K562 (cell line): ENCODE data around the gene VWC2L. TPM values are rescaled to one million over a fixed set of nuclear protein-coding genes. Genes with fewer than 3 reads are reported as not detected.

Source experiments
- ATAC-seq: fragments of 200-7000 bp; cut with Tn5 transposase; 3 replicates; pipeline ENCODE4 v1.9.1; 2020; ENCODE audit warnings: moderate library complexity
- BruUV-seq: library from RNA; stranded (reverse); fragments of 400-500 nt; replicated peaks from 2 replicates; lab custom pipeline; 2021; lab: Mats Ljungman, UMichigan
- CTCF ChIA-PET: fragments of 300-600 bp; formaldehyde crosslinking; extraction: SDS; loops from one replicate; lab custom pipeline; 2021; ENCODE audit warnings: low intra/inter-chr PET ratio; lab: Yijun Ruan, JAX
- POLR2A ChIA-PET: fragments of 300-600, 350-650 bp; sonication (Branson Sonifier 250); formaldehyde crosslinking; extraction: SDS; loops from one replicate; lab custom pipeline; 2021; ENCODE audit warnings: antibody characterized with exemption, inconsistent platforms; lab: Yijun Ruan, JAX
- DNase-seq, 4 experiments: peaks; one replicate each; pipeline versions ENCODE4 v3.0.0 to v3.0.0-alpha.2; 2011 to 2018; ENCODE audit warnings: low spot score in 3 of 4, mixed read lengths in 3 of 4; ENCODE audit errors: extremely low read depth in 1 of 4
- FAIRE-seq: peaks from 2 replicates; lab custom pipeline; 2011; peaks lifted over from hg19 to GRCh38; lab: Jason Lieb, UNC
- H2AFZ ChIP-seq: 2 replicates; pipeline ENCODE4 v1.6.0; 2011; ENCODE audit warnings: low read depth, low read length, control low read depth, inconsistent platforms
- H3K27ac ChIP-seq: fragments of 200-600 bp; 3 replicates; pipeline ENCODE4 v1.8.0; 2011; ENCODE audit warnings: low read depth, mild to moderate bottlenecking, control low read depth, inconsistent platforms, low read length, moderate library complexity, mixed read lengths; ENCODE audit errors: extremely low read depth
- H3K27me3 ChIP-seq, 2 experiments: fragments of 300-600 bp in 1 of 2; 2 replicates in 1 of 2; 3 replicates in 1 of 2; pipeline versions ENCODE4 v1.6.0 to v1.8.0; 2011; ENCODE audit warnings: inconsistent platforms in 2 of 2, low read length in 2 of 2, mild to moderate bottlenecking in 1 of 2, mixed read lengths in 1 of 2, moderate library complexity in 1 of 2; ENCODE audit not compliant: control insufficient read depth in 2 of 2, insufficient read depth in 2 of 2
- H3K36me3 ChIP-seq: fragments of 300-600 bp; 3 replicates; pipeline ENCODE4 v1.8.0; 2011; ENCODE audit warnings: mild to moderate bottlenecking, low read length, inconsistent platforms; ENCODE audit not compliant: control insufficient read depth, insufficient read depth
- H3K4me1 ChIP-seq, 2 experiments: fragments of 200-600 bp in 1 of 2; replicated peaks in 1 of 2; 2 replicates in 1 of 2; 3 replicates in 1 of 2; pipeline versions ENCODE4 v1.5.1 to v1.8.0; 2011; ENCODE audit warnings: inconsistent platforms in 2 of 2, low read length in 2 of 2, mild to moderate bottlenecking in 1 of 2, mixed read lengths in 1 of 2, moderate library complexity in 1 of 2; ENCODE audit not compliant: control insufficient read depth in 2 of 2, insufficient read depth in 2 of 2
- H3K4me2 ChIP-seq: 2 replicates; pipeline ENCODE4 v1.6.1; 2011; ENCODE audit warnings: low read length, control low read depth, inconsistent platforms, mixed read lengths; ENCODE audit not compliant: insufficient read depth
- H3K4me3 ChIP-seq: fragments of 200-600 bp; sonication (generic), shearing (Covaris generic); 2 replicates; pipeline ENCODE4 v1.5.1; 2016; ENCODE audit warnings: control low read depth, inconsistent platforms
- H3K79me2 ChIP-seq: fragments of 200-600 bp; 3 replicates; pipeline ENCODE4 v1.8.0; 2011; ENCODE audit warnings: low read length, inconsistent platforms; ENCODE audit not compliant: control insufficient read depth, insufficient read depth
- H3K9ac ChIP-seq, 2 experiments: 2 replicates each; pipeline versions ENCODE4 v1.6.0 to v1.6.1; 2011; ENCODE audit warnings: low read depth in 2 of 2, low read length in 2 of 2, control low read depth in 1 of 2, inconsistent platforms in 1 of 2, mild to moderate bottlenecking in 1 of 2, mixed read lengths in 1 of 2; ENCODE audit not compliant: insufficient read depth in 1 of 2
- H3K9me1 ChIP-seq: one replicate; pipeline ENCODE4 v1.6.0; 2011; ENCODE audit warnings: inconsistent platforms, mild to moderate bottlenecking, low read length, moderate library complexity; ENCODE audit not compliant: control insufficient read depth, insufficient read depth
- H3K9me3 ChIP-seq: replicated peaks from 2 replicates; pipeline ENCODE4 v1.5.1; 2011; ENCODE audit warnings: low read depth, low read length, inconsistent platforms; ENCODE audit not compliant: control insufficient read depth, insufficient read depth
- H4K20me1 ChIP-seq: replicated peaks from 2 replicates; pipeline ENCODE4 v1.6.1; 2011; ENCODE audit warnings: low read length, inconsistent platforms, mixed read lengths; ENCODE audit not compliant: control insufficient read depth, insufficient read depth
- ATF3 ChIP-seq, 2 experiments: fragments of 450-650 bp in 1 of 2; sonication (generic) in 1 of 2; formaldehyde crosslinking in 1 of 2; IDR thresholded peaks in 1 of 2; conservative IDR thresholded peaks in 1 of 2; 2 replicates each; pipeline versions ENCODE4 v1.6.1 to v1.8.1; 2016 to 2023; ENCODE audit warnings: mild to moderate bottlenecking in 2 of 2, moderate library complexity in 2 of 2, inconsistent platforms in 1 of 2, missing genetic modification reagents in 1 of 2
- ETS1 ChIP-seq: conservative IDR thresholded peaks from 2 replicates; pipeline ENCODE4 v1.6.1; 2011; ENCODE audit warnings: low read depth, mild to moderate bottlenecking, low read length; ENCODE audit not compliant: control insufficient read depth
- FOXJ3 ChIP-seq: sonication (generic); formaldehyde crosslinking; IDR thresholded peaks from 2 replicates; pipeline ENCODE4 v1.4.0; 2020; ENCODE audit warnings: mild to moderate bottlenecking, missing genetic modification reagents
- HNRNPUL1 ChIP-seq: fragments of 200-400 bp; formaldehyde crosslinking; IDR thresholded peaks from 2 replicates; pipeline ENCODE4 v1.6.1; 2017; ENCODE audit warnings: low read length
- MEIS2 ChIP-seq: fragments of 450-650 bp; IDR thresholded peaks from 2 replicates; pipeline ENCODE4 v1.6.1; 2014; ENCODE audit warnings: mild to moderate bottlenecking; ENCODE audit not compliant: partially characterized antibody
- SRF ChIP-seq, 2 experiments: fragments of 250-450, 450-650 bp in 1 of 2; sonication (Bioruptor Pico) in 1 of 2; sonication (generic) in 1 of 2; formaldehyde crosslinking; IDR thresholded peaks; 2 replicates each; pipeline versions ENCODE4 v1.5.0 to v1.5.1; 2020 to 2022; ENCODE audit warnings: mild to moderate bottlenecking in 1 of 2, missing genetic modification reagents in 1 of 2
- ZBTB17 ChIP-seq: fragments of 450-650 bp; formaldehyde crosslinking; IDR thresholded peaks from 2 replicates; pipeline ENCODE4 v1.4.0; 2020; ENCODE audit warnings: mild to moderate bottlenecking
- ZBTB40 ChIP-seq, 2 experiments: fragments of 450-650 bp in 1 of 2; sonication (generic) in 1 of 2; formaldehyde crosslinking in 1 of 2; IDR thresholded peaks; 2 replicates each; pipeline versions ENCODE4 v1.7.1 to v1.9.0; 2016 to 2022; ENCODE audit warnings: inconsistent platforms in 1 of 2, mild to moderate bottlenecking in 1 of 2, missing genetic modification reagents in 1 of 2
- WGBS: fragments of 100-300 bp; shearing (Covaris generic); methylation state at CpG from one replicate; pipeline ENCODE4 v1.1.6; 2016; ENCODE audit warnings: low coverage, mixed read lengths; ENCODE audit not compliant: insufficient coverage; ENCODE audit errors: missing lambda C conversion rate; 5-methylcytosine and 5-hydroxymethylcytosine counted together
- in situ Hi-C: fragments of 300-500 bp; cut with MboI; formaldehyde crosslinking; loops from 4 replicates; pipeline ENCODE4 v1.15.0; 2018; ENCODE audit warnings: inconsistent platforms, mixed read lengths
- intact Hi-C: fragments of 100-400 bp; cut with micrococcal nuclease; formaldehyde crosslinking; loops from 2 replicates; pipeline ENCODE4 v1.14.2; 2022
- polyA plus RNA-seq, 8 experiments: library from polyadenylated mRNA; depleted of rRNA in 4 of 8; stranded (reverse) in 5 of 8; unstranded in 3 of 8; fragments of >200 nt; fragmentation: Nextera tagmentation in 2 of 8; fragmentation: Illumina TruSeq in 1 of 8; extraction: Ambion mirVana in 2 of 8; extraction: Trizol in 1 of 8; gene quantifications; 2 replicates each; pipeline versions ENCODE4 v1.2.1 to v1.2.3, GENCODE V29; 2011 to 2014; ENCODE audit warnings: inconsistent platforms in 1 of 8, missing spikeins in 1 of 8
- total RNA-seq, 7 experiments: library from RNA; depleted of rRNA in 6 of 7; stranded (reverse); fragments of >200 nt in 6 of 7; fragmentation: Illumina TruSeq in 2 of 7; extraction: Trizol in 2 of 7; gene quantifications; 2 replicates each; pipeline versions ENCODE4 v1.2.1 to v1.2.3, GENCODE V29; 2011 to 2021; ENCODE audit warnings: low replicate concordance in 1 of 7

The VWC2L gene
- total and polyA plus RNA-seq, 9 of the 15 experiments (the other 6 are each of a cell fraction or from before 2014, with no cell fraction given): not detected

DNA sequence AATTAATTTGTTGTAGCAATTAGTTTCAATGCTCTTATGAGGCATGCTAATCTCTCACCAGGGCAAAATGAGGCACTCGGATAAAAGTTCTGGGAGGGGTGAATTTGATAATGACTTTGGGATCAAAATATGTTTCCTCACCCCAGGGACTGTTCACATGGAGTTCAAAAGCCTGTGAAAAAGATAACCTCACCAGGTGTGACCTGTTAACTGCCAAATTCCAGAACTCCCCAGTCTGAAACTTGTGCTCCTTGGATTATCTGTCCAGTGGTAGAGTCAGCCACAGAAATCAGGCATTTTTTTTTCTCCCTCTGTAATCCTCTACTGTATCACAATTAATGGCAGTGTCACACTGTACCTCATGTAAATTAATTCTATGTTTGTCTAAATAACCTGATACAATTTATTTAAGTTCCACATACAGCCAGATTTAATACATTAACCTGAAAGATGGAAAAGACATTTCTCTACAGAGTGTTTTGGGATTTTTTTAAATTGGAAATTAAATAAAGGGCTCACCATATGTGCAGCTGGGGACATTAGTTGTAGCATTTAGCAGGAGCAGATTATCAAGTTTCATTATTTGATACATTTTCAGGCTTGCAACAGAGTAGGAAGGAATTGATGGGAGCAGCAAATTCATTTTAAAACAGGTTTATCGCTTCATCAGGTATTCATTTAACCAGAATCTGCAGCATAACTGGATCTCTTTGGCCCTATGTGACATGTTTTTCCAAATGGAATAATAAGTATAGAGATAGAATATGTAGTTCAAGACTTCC is 191.2 kb downstream of the VWC2L start:
- Histone ChIP-seq H4K20me1 (no peaks in the 10 kb centered on the region), H3K9me3 (no peaks in the 10 kb centered on the region), H3K27ac (no peak overlapping the region), H3K27me3 (no peaks in the 10 kb centered on the region), H3K9me1 (no peaks in the 10 kb centered on the region), H3K4me1 (no peaks in the 10 kb centered on the region), H3K4me2 (no peak overlapping the region), H3K79me2 (no peaks in the 10 kb centered on the region), H3K4me3 (no peak overlapping the region), H3K36me3 (no peaks in the 10 kb centered on the region), H3K9ac (no peak overlapping the region), H2AFZ (no peak overlapping the region)
- intact Hi-C loops: no loop called here
- ATAC-seq (no peak), FAIRE-seq (no peak), DNase-seq (no peak)
- WGBS: 18% methylated on average over 2 of the region's 2 CpGs
- ChIA-PET POLR2A (no interaction called here), CTCF (no interaction called here)
- in situ Hi-C loops: no loop called here
- BruUV-seq: no TSS peak
- TF ChIP-seq SRF (CRISPR knock-in tag; IDR thresholded peaks at IDR 0.05): no peak
- TF ChIP-seq HNRNPUL1: no peak
- no peak for TF ChIP-seq ZBTB17 (CRISPR knock-in tag)
- TF ChIP-seq FOXJ3: no peak
- no peak for TF ChIP-seq ZBTB40 (IDR thresholded peaks at IDR 0.05)
- no peak for TF ChIP-seq ZBTB40 (CRISPR knock-in tag; IDR thresholded peaks at IDR 0.05)
- no peak for TF ChIP-seq ATF3 (IDR thresholded peaks at IDR 0.05)
- no peak for TF ChIP-seq ATF3 (CRISPR knock-in tag; conservative IDR thresholded peaks at IDR 0.05)
- no peak for TF ChIP-seq ETS1
- no peak for TF ChIP-seq MEIS2
